ENCODE measurements around the gene THEMIS.
"Not testable (repeated sequence)": the region's sequence is repeated elsewhere in the genome, so short reads cannot be mapped to it uniquely, and the experiment has no call there.

The THEMIS gene

GRCh38 chr6:127914240-127914639, 13.4 kb upstream of the THEMIS start:
- no peak for DNase-seq

- DNase-seq = no peak
These were observed 12.1 kb upstream of the THEMIS start for GRCh38 chr6:127912914-127913313.

GRCh38 chr6:127907960-127908640, 7.2 kb upstream of the THEMIS start:
- DNase-seq = peak in 1 of 2 experiments; percentile 38

- DNase-seq = no peak
These were observed 3.3 kb upstream of the THEMIS start for GRCh38 chr6:127904160-127904559.

GRCh38 chr6:127902933-127903332, 2.1 kb upstream of the THEMIS start:
- no peak for DNase-seq

- DNase-seq = no peak
These were observed 3.4 kb downstream of the THEMIS start for GRCh38 chr6:127897484-127897883.

GRCh38 chr6:127894051-127894450, 6.8 kb downstream of the THEMIS start:
- DNase-seq = no peak

- peak in 1 of 2 experiments; percentile 35 for DNase-seq
These were observed 7.3 kb downstream of the THEMIS start for GRCh38 chr6:127893541-127893940.

GRCh38 chr6:127891731-127892326, 9.0 kb downstream of the THEMIS start:
- peak in 1 of 2 experiments; percentile 36 for DNase-seq

- DNase-seq = no peak
These were observed 14.3 kb downstream of the THEMIS start for GRCh38 chr6:127886603-127887002.

- no peak for DNase-seq
These were observed 16.7 kb downstream of the THEMIS start for GRCh38 chr6:127884134-127884533.

- DNase-seq = not testable (repeated sequence)
These were observed 18.9 kb downstream of the THEMIS start for GRCh38 chr6:127881949-127882348.

- no peak for DNase-seq
These were observed 20.4 kb downstream of the THEMIS start for GRCh38 chr6:127880429-127880828.

- peak in 1 of 2 experiments; percentile 66 for DNase-seq
These were observed 21.2 kb downstream of the THEMIS start for GRCh38 chr6:127879685-127880084.

- DNase-seq = no peak
These were observed 22.7 kb downstream of the THEMIS start for GRCh38 chr6:127878115-127878514.

GRCh38 chr6:127877231-127877630, 23.6 kb downstream of the THEMIS start:
- DNase-seq = no peak

- no peak for DNase-seq
These were observed 31.0 kb downstream of the THEMIS start for GRCh38 chr6:127869772-127870404.

- no peak for DNase-seq
These were observed 31.7 kb downstream of the THEMIS start for GRCh38 chr6:127869183-127869582.

GRCh38 chr6:127868338-127868737, 32.5 kb downstream of the THEMIS start:
- DNase-seq = no peak

GRCh38 chr6:127866766-127867165, 34.1 kb downstream of the THEMIS start:
- DNase-seq = no peak

- no peak for DNase-seq
These were observed 35.8 kb downstream of the THEMIS start for GRCh38 chr6:127865108-127865507.

GRCh38 chr6:127864701-127865100, 36.2 kb downstream of the THEMIS start:
- no peak for DNase-seq

- DNase-seq = no peak
These were observed 40.1 kb downstream of the THEMIS start for GRCh38 chr6:127860723-127861122.

- DNase-seq = no peak
These were observed 40.9 kb downstream of the THEMIS start for GRCh38 chr6:127859956-127860355.
